ENCODE results near the gene CD8A. TPM values are rescaled to one million over a fixed set of nuclear protein-coding genes. Genes with fewer than 3 reads are reported as not detected.

CD8A gene
- total RNA-seq, 1 donor = not detected

DNA sequence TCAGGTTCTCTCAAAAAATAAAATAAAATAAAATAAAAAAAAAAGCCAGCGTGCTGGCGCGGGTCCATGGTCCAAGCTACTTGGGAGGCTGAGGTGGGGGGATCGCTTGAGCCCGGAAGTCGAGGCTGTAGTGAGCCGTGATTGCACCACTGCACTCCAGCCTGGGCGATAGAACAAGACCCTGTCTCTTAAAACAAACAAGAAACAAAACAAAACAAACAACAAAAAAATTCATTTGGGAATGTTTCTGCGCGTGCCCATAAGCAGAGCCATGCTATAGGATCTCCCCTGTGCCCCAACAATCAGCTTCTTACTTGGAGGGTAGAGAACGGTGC is 16.4 kb upstream of the CD8A start:
- TF ChIP-seq, protein P1, sequence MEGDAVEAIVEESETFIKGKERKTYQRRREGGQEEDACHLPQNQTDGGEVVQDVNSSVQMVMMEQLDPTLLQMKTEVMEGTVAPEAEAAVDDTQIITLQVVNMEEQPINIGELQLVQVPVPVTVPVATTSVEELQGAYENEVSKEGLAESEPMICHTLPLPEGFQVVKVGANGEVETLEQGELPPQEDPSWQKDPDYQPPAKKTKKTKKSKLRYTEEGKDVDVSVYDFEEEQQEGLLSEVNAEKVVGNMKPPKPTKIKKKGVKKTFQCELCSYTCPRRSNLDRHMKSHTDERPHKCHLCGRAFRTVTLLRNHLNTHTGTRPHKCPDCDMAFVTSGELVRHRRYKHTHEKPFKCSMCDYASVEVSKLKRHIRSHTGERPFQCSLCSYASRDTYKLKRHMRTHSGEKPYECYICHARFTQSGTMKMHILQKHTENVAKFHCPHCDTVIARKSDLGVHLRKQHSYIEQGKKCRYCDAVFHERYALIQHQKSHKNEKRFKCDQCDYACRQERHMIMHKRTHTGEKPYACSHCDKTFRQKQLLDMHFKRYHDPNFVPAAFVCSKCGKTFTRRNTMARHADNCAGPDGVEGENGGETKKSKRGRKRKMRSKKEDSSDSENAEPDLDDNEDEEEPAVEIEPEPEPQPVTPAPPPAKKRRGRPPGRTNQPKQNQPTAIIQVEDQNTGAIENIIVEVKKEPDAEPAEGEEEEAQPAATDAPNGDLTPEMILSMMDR (IDR thresholded peaks at IDR 0.05; ENCODE audit: insufficient read depth, low read length) = no peak
- no peak for DNase-seq (ENCODE audit: low read depth)
- H3K4me3 ChIP-seq (ENCODE audit: low read depth, low read length) = peak overlapping the region; percentile 55

DNA sequence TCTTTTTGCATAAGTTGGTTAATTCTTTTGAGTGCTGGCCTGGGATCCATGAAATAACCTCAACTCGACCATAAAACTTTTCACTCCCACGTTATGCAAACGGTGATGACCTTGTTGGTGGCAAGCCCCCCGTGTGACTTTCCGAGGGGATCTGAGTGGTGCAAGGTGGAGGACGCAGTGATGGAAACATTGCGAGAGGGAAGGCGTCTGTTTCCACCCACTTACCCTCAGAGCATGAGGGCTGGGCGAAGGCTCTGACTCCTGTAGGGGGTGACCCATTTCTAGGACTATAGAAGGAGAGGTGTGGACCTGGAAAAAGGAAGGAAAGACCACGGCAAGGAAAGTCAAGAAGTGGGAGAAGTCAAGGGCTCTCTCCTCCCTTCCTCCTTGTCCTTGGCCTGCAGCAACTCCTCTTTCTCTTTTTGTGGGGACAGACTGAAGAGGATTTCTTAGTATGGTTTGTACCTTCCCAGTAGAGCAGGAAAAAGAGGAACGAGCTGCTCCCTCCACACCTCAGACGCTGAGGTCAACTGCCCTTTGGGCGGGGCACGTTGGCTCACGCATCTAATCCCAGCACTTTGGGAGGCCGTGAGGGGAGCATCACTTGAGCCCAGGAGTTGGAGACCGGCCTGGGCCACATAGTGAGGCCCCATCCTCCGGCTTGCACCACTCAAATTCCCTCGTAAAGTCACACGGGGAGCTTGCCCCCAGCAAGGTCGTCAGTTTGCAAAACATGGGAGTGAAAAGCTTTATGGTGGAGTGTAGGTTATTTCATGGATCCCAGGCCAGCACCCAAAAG is 15.5 kb upstream of the CD8A start:
- DNase-seq (ENCODE audit: low read depth) = no peak
- no peak overlapping the region for H3K4me3 ChIP-seq (ENCODE audit: low read depth, low read length)
- TF ChIP-seq, protein P1 (IDR thresholded peaks at IDR 0.05; ENCODE audit: insufficient read depth, low read length) = no peak

DNA sequence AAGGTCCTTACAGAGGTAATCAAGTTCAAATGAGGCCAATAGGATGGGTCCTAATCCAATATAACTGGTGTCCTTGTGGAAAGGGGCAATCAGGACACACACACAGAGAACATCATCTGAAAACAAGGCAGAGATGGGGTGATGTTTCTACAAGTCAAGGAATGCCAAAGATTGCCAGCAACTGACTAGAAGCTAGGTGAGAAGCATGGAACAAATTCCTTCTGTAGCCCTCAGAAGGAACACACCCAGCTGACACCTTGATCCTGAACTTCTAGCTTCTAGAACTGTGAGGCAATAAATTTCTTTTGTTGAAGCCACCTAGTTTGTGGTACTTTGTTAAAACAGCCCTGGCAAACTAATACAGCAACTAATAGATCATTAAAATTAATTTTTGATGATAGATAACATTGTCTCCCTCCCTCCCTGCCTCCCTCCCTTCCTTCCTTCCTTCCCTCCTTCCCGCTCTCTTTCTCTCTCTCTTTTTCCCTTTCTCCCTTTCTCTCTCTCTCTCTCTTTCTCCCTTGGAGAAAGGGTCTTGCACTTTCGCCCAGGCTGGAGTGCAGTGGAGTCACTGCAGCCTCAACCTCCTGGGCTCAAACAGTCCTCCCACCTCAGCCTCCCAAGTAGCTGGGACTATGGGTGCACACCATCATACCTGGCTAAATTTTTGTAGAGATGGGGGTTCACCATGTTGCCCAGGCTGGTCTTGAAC is 10.3 kb upstream of the CD8A start:
- no peak overlapping the region for H3K4me3 ChIP-seq (ENCODE audit: low read depth, low read length)
- DNase-seq (ENCODE audit: low read depth) = no peak
- TF ChIP-seq, protein P1 (IDR thresholded peaks at IDR 0.05; ENCODE audit: insufficient read depth, low read length) = no peak

GRCh38 chr2:86794861-86795260 is 4.1 kb upstream of the CD8A start:
- no peak overlapping the region for H3K4me3 ChIP-seq (ENCODE audit: low read depth, low read length)
- no peak for DNase-seq (ENCODE audit: low read depth)
- TF ChIP-seq, protein P1 (IDR thresholded peaks at IDR 0.05; ENCODE audit: insufficient read depth, low read length) = no peak

DNA sequence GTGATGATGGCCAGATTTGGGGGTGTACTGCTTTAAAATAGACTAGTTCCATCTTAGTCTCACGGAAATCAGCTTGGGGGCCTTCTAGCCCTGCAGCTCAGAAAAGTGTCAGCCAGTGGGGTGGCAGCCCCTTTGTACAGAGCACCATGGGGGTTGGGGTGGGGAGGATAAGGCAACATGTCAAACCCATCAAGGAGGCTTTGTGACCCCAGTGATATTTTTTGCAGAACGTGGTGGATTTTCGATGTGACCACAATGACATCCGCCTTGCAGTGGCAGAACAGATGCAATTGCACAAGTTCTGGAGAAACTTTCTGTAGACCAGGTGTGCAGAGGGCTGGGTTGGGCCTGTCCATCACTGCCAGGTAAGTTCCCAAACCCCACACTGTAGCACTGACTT is 3.0 kb upstream of the CD8A start:
- H3K4me3 ChIP-seq (ENCODE audit: low read depth, low read length) = no peak overlapping the region
- no peak for DNase-seq (ENCODE audit: low read depth)
- TF ChIP-seq, protein P1 (IDR thresholded peaks at IDR 0.05; ENCODE audit: insufficient read depth, low read length) = no peak

DNA sequence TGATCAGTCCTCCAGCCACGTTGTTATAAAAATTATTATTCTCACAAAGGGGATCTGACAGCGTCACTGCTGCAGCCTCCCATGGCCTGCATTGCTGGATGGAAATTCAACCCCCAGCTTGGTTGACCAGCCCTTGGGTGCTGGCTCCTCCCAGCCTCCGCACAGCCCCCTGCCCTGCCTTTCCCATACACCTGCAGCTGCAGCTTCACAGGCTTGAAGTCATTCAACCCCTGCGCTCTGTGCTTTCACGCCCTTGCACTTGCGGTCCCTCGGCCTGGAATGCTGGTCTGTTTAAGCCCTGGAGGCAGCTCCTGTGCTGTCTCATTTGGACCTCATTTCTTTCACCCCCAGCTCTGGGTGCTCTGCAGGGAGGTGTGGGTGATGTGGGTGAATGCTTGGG is 860 bp upstream of the CD8A start:
- H3K4me3 ChIP-seq (ENCODE audit: low read depth, low read length) = no peak overlapping the region
- DNase-seq (ENCODE audit: low read depth) = no peak
- TF ChIP-seq, protein P1 (IDR thresholded peaks at IDR 0.05; ENCODE audit: insufficient read depth, low read length) = no peak

Measured in fibroblast of the aortic adventitia (primary cell).